ENCODE data around the gene EGFL7.
A peak's percentile ranks its signal among the peaks of the same experiment; 100 is the strongest.
"Not testable (repeated sequence)": the region's sequence is repeated elsewhere in the genome, so short reads cannot be mapped to it uniquely, and the experiment has no call there.

The EGFL7 gene

GRCh38 chr9:136625101-136626065 is 37.3 kb upstream of the EGFL7 start:
- no peak for DNase-seq

GRCh38 chr9:136626066-136626725 is 36.5 kb upstream of the EGFL7 start:
- DNase-seq: peak; percentile 34

- peak; percentile 91 for DNase-seq
Measured at GRCh38 chr9:136626740-136627642, 35.7 kb upstream of the EGFL7 start.

- no peak for DNase-seq
Measured at GRCh38 chr9:136627703-136628102, 35.0 kb upstream of the EGFL7 start.

- no peak for DNase-seq
Measured at GRCh38 chr9:136628268-136628667, 34.4 kb upstream of the EGFL7 start.

- DNase-seq: no peak
Measured at GRCh38 chr9:136629001-136629878, 33.5 kb upstream of the EGFL7 start.

- DNase-seq: peak; percentile 42
Measured at GRCh38 chr9:136629879-136630661, 32.6 kb upstream of the EGFL7 start.

- DNase-seq: no peak
Measured at GRCh38 chr9:136630662-136630992, 32.1 kb upstream of the EGFL7 start.

- peak; percentile 68 for DNase-seq
Measured at GRCh38 chr9:136631038-136632000, 31.4 kb upstream of the EGFL7 start.

- not testable (repeated sequence) for DNase-seq
Measured at GRCh38 chr9:136632072-136632471, 30.6 kb upstream of the EGFL7 start.

GRCh38 chr9:136632491-136633106 is 30.1 kb upstream of the EGFL7 start:
- not testable (repeated sequence) for DNase-seq

- DNase-seq: no peak
Measured at GRCh38 chr9:136634904-136635303, 27.8 kb upstream of the EGFL7 start.

GRCh38 chr9:136640171-136641111 is 22.3 kb upstream of the EGFL7 start:
- DNase-seq: no peak

- DNase-seq: no peak
Measured at GRCh38 chr9:136642439-136642921, 20.2 kb upstream of the EGFL7 start.

- DNase-seq: no peak
Measured at GRCh38 chr9:136643596-136644342, 18.9 kb upstream of the EGFL7 start.

GRCh38 chr9:136644343-136644592 is 18.4 kb upstream of the EGFL7 start:
- DNase-seq: peak; percentile 43

- no peak for DNase-seq
Measured at GRCh38 chr9:136644593-136645351, 17.9 kb upstream of the EGFL7 start.

All from NCI-H146 (cell line).